SK-N-MC (cell line): Measurements from ENCODE around the gene KRT9.
"Not testable (repeated sequence)": the region's sequence is repeated elsewhere in the genome, so short reads cannot be mapped to it uniquely, and the experiment has no call there.

ENCODE experiments used
- EZH2 ChIP-seq: fragments of 200-600 bp; sonication (generic); IDR thresholded peaks from one replicate; pipeline ENCODE4 v1.6.1; 2017; ENCODE audit warnings: antibody characterized with exemption
- FOXP2 ChIP-seq: optimal IDR thresholded peaks from 2 replicates; pipeline ENCODE3; 2011; ENCODE audit warnings: mild to moderate bottlenecking, moderate library complexity; ENCODE audit not compliant: insufficient read depth; ENCODE audit errors: extremely low read length, control extremely low read depth
- POLR2AphosphoS5 ChIP-seq: IDR thresholded peaks from 2 replicates; pipeline ENCODE4 v1.6.1; 2012; ENCODE audit warnings: mild to moderate bottlenecking, low read depth, low read length, borderline replicate concordance

GRCh38 chr17:41621435-41621817 is 49.6 kb upstream of the KRT9 start:
- TF ChIP-seq EZH2, POLR2AphosphoS5, FOXP2: not testable (repeated sequence)
